Retinal pigment epithelial cell (primary cell): ENCODE results near the gene DYNLT4.
"Not testable (repeated sequence)": the region's sequence is repeated elsewhere in the genome, so short reads cannot be mapped to it uniquely, and the experiment has no call there.

ENCODE experiments used
- DNase-seq: peaks from one replicate; pipeline ENCODE4 v3.0.0-alpha.2; 2010; ENCODE audit warnings: low read depth
- H3K4me3 ChIP-seq: 2 replicates; pipeline ENCODE4 v1.5.1; 2011; ENCODE audit warnings: mild to moderate bottlenecking, low read length, control low read depth, moderate library complexity
- CTCF ChIP-seq: conservative IDR thresholded peaks from 2 replicates; pipeline ENCODE4 v1.5.1; 2011; ENCODE audit warnings: low read depth, low read length, control low read depth, inconsistent platforms

DYNLT4 gene

GRCh38 chr1:44828841-44829440 is 21.8 kb upstream of the DYNLT4 start:
- no peak overlapping the region for H3K4me3 ChIP-seq
- DNase-seq = no peak
- TF ChIP-seq CTCF = no peak

GRCh38 chr1:44828003-44828651 is 21.0 kb upstream of the DYNLT4 start:
- DNase-seq = no peak
- TF ChIP-seq CTCF = no peak
- H3K4me3 ChIP-seq = no peak overlapping the region

- DNase-seq = no peak
- no peak for TF ChIP-seq CTCF
- no peak overlapping the region for H3K4me3 ChIP-seq
Observed at GRCh38 chr1:44827197-44828002, 20.2 kb upstream of the DYNLT4 start.

GRCh38 chr1:44826375-44827196 is 19.4 kb upstream of the DYNLT4 start:
- TF ChIP-seq CTCF = no peak
- H3K4me3 ChIP-seq = no peak overlapping the region
- DNase-seq = no peak

- not testable (repeated sequence) for DNase-seq, H3K4me3 ChIP-seq
Observed at GRCh38 chr1:44824392-44824791, 17.2 kb upstream of the DYNLT4 start.

GRCh38 chr1:44822981-44823451 is 15.9 kb upstream of the DYNLT4 start:
- H3K4me3 ChIP-seq = no peak overlapping the region
- DNase-seq = no peak
- no peak for TF ChIP-seq CTCF

- TF ChIP-seq CTCF = no peak
- H3K4me3 ChIP-seq = no peak overlapping the region
- DNase-seq = no peak
Observed at GRCh38 chr1:44822131-44822701, 15.1 kb upstream of the DYNLT4 start.
